RPMI7951 (cell line): ENCODE data around the gene TOP2A. TPM values are rescaled to one million over a fixed set of nuclear protein-coding genes. Genes with fewer than 3 reads are reported as not detected.

Experiments
- DNase-seq: peaks from one replicate; pipeline ENCODE4 v3.0.0-alpha.2; 2012; ENCODE audit warnings: low read depth
- total RNA-seq: library from RNA; depleted of rRNA; stranded (reverse); fragments of >200 nt; shearing (Covaris generic); gene quantifications from 2 replicates; pipeline ENCODE4 v1.2.3, GENCODE V29; 2014; rRNA removed

Gene TOP2A
- total RNA-seq, 1 experiment from 2014 or later, result 315 TPM

DNA sequence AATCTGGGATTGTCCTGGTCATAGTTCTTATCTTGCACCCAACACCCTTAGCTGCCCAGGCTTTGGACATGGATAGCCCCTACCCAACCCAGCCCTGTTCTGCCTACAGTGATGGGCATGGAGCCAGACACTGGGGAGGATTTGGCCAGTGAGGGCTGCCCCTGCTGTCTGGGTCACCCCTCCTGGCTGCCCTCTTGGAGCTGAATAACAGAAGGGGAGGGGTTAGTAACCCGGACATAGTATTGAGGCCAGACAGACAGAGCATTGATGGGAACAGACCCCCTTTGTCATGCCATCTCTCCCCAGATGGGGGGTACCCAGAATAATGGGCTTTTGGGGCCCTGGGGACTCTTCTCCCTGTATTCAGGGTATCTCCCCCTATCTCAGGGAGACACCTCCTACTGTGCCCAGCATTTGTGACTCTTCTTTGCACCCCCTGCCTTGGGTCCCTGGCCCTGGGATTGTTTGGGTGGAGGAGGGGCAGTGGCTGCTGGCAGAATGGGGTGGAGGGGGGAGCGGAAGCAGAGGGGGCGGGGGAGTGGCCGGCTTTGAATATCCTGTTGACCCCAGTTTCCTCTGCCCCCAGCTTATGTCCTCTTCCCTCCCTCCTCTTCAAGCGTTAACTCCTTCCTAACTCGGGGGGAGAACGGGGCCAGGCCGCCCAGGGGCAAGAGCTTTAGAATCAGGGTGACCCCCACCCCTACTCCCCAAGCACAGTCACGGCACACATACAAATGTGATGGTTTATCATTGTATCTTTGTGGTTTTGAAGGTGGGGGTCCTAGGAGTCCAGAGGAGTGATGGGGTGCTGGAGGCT is 70.2 kb downstream of the TOP2A start:
- no peak for DNase-seq

DNA sequence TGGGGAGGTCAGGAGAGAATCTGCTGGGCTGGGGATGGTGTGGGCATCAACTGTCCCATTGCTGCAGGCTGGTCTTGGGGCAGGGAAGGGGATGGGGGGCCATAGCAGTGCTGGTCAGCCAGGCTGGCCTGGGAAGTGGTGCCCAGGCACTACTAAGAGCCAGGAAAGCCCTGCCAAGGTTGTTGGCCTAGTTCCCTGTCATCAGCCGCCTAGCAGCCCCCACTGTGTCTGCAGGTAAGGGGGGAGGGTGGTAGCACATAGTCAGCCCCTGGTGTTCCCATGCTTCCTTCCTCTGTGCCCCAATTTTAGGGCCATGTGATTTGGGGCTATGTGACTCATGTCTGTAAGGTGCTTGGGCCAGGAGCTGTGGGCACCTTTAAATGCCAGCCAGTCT is 70.9 kb downstream of the TOP2A start:
- DNase-seq, result no peak

GRCh38 chr17:40345994-40346764 is 71.5 kb downstream of the TOP2A start:
- no peak for DNase-seq

DNA sequence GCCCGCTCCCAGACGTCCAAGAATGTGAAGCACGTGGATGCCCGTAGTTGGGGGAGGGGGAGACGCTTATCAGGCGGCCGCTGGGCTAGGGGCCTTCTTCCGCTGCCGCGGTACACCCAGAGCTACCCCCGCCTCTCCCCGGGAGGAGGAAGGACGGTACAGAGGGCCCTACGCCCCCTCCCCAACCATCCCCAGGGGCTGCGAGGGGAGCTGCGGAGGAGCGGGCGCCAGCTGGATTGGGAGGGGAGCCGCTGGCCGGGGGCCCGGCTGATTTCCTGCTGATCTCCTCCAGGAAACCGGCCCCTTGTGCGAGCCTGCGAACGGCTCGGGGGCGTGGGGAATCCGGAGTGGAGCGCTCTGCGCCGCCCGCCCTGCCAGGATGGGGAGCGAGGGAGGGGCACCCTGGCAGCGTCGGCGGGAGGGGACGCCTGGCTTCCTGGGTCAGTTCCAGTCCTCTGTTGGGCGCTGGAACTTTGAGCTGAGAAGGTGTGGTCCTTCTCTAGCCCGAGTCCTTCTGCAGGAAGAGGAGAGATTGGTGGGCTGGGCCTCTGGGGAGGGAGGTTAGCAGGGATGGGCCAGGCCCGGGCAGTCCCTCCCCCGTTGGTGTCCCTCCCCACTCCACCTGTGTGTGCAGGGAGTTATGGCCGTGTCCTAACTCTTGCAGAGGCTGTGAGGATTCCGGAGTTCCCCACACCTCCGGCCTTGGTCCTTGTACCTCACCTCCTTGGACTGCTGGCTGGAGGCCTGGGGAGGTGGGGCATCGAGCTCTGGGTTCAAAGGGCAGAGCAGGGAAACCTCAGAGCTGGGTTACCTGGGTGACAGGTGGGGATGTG is 72.3 kb downstream of the TOP2A start:
- DNase-seq, result peak; percentile 50

DNA sequence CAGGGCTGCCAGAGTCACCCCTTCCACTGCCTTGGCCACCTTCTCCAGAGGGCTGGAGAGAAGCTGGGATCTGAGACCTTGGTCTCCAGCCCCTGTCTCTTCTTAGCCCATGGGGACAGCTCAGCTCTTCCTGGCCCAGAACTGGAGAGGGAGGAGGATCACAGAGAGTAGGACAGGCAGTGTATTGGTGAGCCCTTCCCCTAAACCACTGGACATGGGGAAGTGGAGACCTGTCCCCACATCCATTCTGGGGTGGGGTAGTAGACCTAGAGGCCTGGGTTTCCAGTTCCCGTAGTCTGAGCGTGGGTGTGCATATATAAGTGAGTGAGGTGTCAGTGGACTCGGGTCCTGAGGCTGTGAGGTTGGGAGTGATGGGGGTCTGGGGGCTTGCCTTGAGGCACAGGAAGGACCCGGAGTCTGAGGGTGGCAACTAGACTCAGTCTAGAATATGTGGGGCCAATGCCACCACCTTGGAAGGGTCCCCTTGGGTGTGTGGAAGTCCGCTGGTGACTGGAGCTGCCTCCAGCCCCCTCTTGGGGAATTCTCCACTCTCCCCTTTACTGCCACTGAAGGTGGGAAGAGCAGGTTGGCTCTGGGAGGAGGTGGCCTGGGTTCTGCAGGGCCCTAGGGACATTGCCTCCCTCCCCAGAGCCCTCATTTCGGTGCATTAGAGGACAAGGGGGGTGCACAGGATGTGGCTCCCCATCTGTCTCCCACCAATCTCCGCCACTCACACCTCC is 73.1 kb downstream of the TOP2A start:
- no peak for DNase-seq

DNA sequence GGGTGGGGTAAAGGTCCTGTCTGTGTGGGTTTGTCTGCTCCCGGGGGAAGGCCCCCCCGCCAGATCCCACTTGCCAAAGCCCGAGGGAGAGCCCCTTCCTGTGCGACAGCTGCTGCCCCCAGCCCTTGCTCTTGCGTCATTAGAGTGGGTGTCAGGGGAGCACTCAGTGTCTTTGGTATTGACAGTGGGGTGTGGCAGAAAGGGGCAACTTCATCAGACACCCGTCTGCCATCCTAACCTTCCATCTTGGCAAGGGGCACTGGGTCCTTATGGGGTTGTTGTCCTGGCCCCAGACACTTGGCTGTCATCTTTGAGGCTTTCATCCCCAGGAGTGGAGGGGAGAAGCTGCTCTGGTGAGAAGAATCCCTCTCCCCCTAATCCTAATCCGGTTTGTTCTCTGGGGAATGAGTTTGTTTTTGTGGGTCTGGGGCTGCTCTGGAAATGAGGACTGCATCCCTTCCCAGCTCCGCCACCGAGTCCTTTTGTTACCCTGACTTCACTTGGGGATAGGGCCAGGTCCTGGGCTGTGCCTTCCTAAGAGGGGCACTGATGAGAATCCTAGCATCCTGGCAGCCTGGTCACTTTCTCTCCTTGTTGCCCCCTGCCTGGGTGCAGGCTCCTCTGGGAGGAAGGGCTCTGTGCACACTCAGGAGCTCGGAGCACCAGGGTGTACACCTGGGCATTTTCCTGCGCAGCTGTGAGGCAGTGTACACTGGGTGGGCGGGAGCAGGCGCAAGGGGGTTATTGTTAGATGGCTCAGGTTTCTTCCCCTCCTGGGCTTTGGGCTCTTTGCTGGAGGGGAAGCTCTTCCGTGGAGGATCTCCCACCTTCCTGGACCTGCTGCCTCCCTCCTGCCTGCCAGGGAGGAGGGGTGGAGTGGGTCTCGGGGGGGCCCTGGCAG is 74.2 kb downstream of the TOP2A start:
- DNase-seq, result no peak

GRCh38 chr17:40342504-40343218 is 75.0 kb downstream of the TOP2A start:
- DNase-seq, result no peak

DNA sequence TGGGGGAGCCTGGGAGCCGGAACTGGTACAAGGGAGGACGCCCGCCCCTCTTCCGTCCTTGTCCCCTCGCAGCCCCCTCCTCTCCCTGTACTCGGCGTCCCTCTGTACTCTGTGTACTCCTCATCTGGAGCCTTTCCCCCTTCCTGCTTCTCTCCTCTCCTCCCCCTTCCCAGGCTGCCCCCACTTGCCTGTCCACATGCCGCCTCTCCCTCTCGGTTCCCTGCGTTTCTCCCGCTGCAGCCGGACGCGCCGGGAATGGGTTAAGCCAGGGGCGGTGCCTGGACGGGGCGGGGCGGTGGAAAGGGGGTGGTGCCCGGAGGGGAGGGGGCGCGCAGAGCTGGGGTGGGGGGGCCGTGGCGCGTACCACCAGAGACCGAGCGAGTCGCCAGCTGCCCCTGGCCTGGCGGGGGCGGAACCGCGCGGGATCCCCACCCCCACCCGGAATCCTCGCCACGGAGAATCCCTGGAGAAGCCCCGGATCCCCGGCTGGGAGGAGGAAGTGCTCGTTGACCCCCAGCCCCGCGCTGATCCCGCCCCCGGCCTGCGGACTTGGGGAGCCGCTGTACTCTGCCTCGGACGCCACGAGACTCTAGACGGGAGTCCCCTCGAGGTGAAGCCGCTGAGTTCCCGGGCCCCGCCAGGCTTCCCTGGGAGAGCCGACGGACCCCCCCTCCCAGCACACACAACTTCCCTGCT is 75.7 kb downstream of the TOP2A start:
- peak; percentile 40 for DNase-seq

GRCh38 chr17:40340880-40341807 is 76.6 kb downstream of the TOP2A start:
- DNase-seq, result peak; percentile 80

- DNase-seq, result no peak
These were observed 77.4 kb downstream of the TOP2A start for GRCh38 chr17:40340327-40340726.

DNA sequence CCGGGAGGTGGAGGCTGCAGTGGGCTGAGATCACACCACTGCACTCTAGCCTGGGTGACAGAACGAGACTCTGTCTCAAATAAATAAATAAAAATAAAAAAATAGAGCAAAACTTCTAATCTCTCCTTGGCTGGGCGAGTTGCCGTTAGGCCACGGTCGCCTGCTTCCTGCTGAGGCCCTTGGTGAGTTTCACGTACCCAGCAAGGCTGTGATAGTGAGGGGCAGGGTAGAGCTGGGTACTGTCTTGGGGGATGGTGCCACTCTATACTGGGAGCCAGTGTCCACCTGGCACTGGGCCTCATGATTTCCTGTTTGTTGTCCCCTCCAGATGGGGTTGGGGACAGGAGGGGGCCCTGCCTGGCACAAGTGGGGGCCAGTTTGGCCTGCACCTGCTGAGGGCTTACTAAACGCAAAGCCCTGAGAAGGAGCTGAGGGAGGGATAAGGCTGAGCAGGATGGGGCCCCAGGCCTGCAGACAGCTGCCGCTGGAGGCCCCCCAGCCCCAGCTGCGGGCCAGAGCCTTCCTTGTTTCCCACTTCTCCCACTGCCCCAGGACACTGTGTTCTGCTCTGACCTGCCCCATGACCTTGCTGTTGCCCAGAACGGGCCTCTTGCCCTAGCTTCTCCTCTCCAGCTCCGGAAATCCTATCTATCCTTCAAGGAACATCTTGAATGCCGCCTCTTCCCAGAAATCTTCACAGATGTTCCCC is 78.6 kb downstream of the TOP2A start:
- no peak for DNase-seq

Other genes with a start within 250 kb of the TOP2A start
- gene RAPGEFL1, start 240.4 kb downstream of the TOP2A start, total RNA-seq, result 0.10 and 0.60 TPM in 2 replicates
- 6.1 and 6.3 TPM in 2 replicates for gene WIPF2, start 198.6 kb downstream of the TOP2A start, total RNA-seq
- 38.9 and 41.2 TPM in 2 replicates for gene CDC6, start 130.0 kb downstream of the TOP2A start, total RNA-seq
- 10.2 and 13.3 TPM in 2 replicates for gene RARA, start 108.7 kb downstream of the TOP2A start, total RNA-seq
- gene GJD3, start 53.2 kb downstream of the TOP2A start, total RNA-seq, result not detected in 2 replicates
- 2.3 and 2.8 TPM in 2 replicates for gene IGFBP4, start 25.6 kb upstream of the TOP2A start, total RNA-seq
- not detected in 2 replicates for gene TNS4, start 83.7 kb upstream of the TOP2A start, total RNA-seq
- not detected in 2 replicates for gene CCR7, start 147.6 kb upstream of the TOP2A start, total RNA-seq
- gene SMARCE1, start 229.9 kb upstream of the TOP2A start, total RNA-seq, result 64.8 and 90.4 TPM in 2 replicates
- not detected in 2 replicates for gene KRT222, start 247.3 kb upstream of the TOP2A start, total RNA-seq